Lower lobe of right lung (tissue), 2 donors: ENCODE measurements around the gene HACD1. TPM values are rescaled to one million over a fixed set of nuclear protein-coding genes. Genes with fewer than 3 reads are reported as not detected.
A peak's percentile ranks its signal among the peaks of the same experiment; 100 is the strongest.

ENCODE experiments used
- ATAC-seq, 2 donors: fragments of 200-7000 bp; cut with Tn5 transposase; one replicate each; pipeline ENCODE4 v1.9.1; 2020 to 2022; ENCODE audit warnings: mild to moderate bottlenecking in 2 of 2, moderate library complexity in 2 of 2
- DNase-seq: peaks from one replicate; pipeline ENCODE4 v3.0.0-alpha.2; 2020
- H3K27ac ChIP-seq: fragments of 200-600 bp; one replicate; pipeline ENCODE4 v1.8.0; 2022
- H3K27me3 ChIP-seq: fragments of 200-600 bp; one replicate; pipeline ENCODE4 v1.8.0; 2022; ENCODE audit warnings: low read depth
- H3K36me3 ChIP-seq: fragments of 200-600 bp; one replicate; pipeline ENCODE4 v1.8.0; 2022; ENCODE audit warnings: mild to moderate bottlenecking
- H3K4me1 ChIP-seq: fragments of 200-600 bp; one replicate; pipeline ENCODE4 v1.8.0; 2022
- H3K4me3 ChIP-seq: fragments of 200-600 bp; one replicate; pipeline ENCODE4 v1.8.0; 2022; ENCODE audit warnings: mild to moderate bottlenecking
- H3K9me3 ChIP-seq: fragments of 200-600 bp; one replicate; pipeline ENCODE4 v1.8.0; 2022
- CTCF ChIP-seq: fragments of 200-600 bp; IDR thresholded peaks from one replicate; pipeline ENCODE4 v1.8.0; 2022; ENCODE audit warnings: antibody characterized with exemption, mild to moderate bottlenecking
- intact Hi-C: fragments of 100-400 bp; cut with DNase I; formaldehyde crosslinking; loops from one replicate; pipeline ENCODE4 v1.11.0; 2022
- total RNA-seq: library from RNA; stranded (reverse); fragmentation: NEBNext Ultra II Directional; extraction: Animal tissue kit (Norgen Biotek cat#: 25700); gene quantifications from one replicate; pipeline ENCODE4 v1.2.1, GENCODE V29; 2021
- donor health status: DM: no; HTN: yes; CAD: no; lungs with severe emphysema.

The HACD1 gene
- total RNA-seq, 1 donor from 2014 or later, result 20.4 TPM

- H3K9me3 ChIP-seq, result no peaks in the 10 kb centered on the region
- TF ChIP-seq CTCF, result no peak
- no peak overlapping the region for H3K4me3 ChIP-seq
- H3K36me3 ChIP-seq, result no peaks in the 10 kb centered on the region
- no peaks in the 10 kb centered on the region for H3K27me3 ChIP-seq
- H3K27ac ChIP-seq, result no peak overlapping the region
- H3K4me1 ChIP-seq, result peaks cover 4% of the 10 kb centered on the region
- ATAC-seq (no peak), DNase-seq (no peak)
- intact Hi-C loops, result loop anchor here (10.0 kb wide), 1 partner anchor 138 kb away; no protein-coding TSS in a partner anchor
These were observed 10.1 kb downstream of the HACD1 start for GRCh38 chr10:17607060-17607459.

GRCh38 chr10:17606547-17607040 lies 10.6 kb downstream of the HACD1 start:
- Histone ChIP-seq H3K27me3 (no peaks in the 10 kb centered on the region), H3K4me1 (peaks cover 4% of the 10 kb centered on the region), H3K9me3 (no peaks in the 10 kb centered on the region), H3K4me3 (no peak overlapping the region), H3K36me3 (no peaks in the 10 kb centered on the region), H3K27ac (no peak overlapping the region)
- ATAC-seq (no peak), DNase-seq (no peak)
- TF ChIP-seq CTCF, result no peak
- intact Hi-C loops, result loop anchor here (10.0 kb wide), 1 partner anchor 138 kb away; no protein-coding TSS in a partner anchor

- Histone ChIP-seq H3K36me3 (no peaks in the 10 kb centered on the region), H3K27ac (no peak overlapping the region), H3K27me3 (no peaks in the 10 kb centered on the region), H3K4me3 (no peak overlapping the region), H3K4me1 (peaks cover 4% of the 10 kb centered on the region), H3K9me3 (no peaks in the 10 kb centered on the region)
- intact Hi-C loops, result loop anchor here (10.0 kb wide), 1 partner anchor 139 kb away; no protein-coding TSS in a partner anchor
- DNase-seq (no peak), ATAC-seq (no peak)
- TF ChIP-seq CTCF, result no peak
These were observed 11.2 kb downstream of the HACD1 start for GRCh38 chr10:17605936-17606335.

- intact Hi-C loops, result no loop called here
These were observed 18.1 kb downstream of the HACD1 start for GRCh38 chr10:17599089-17599488.

GRCh38 chr10:17597386-17597785 lies 19.8 kb downstream of the HACD1 start:
- ATAC-seq, result no peak
- Histone ChIP-seq H3K36me3 (no peaks in the 10 kb centered on the region), H3K9me3 (no peaks in the 10 kb centered on the region), H3K4me1 (no peaks in the 10 kb centered on the region), H3K4me3 (no peak overlapping the region), H3K27ac (no peak overlapping the region), H3K27me3 (no peaks in the 10 kb centered on the region)
- TF ChIP-seq CTCF, result no peak
- DNase-seq, result no peak
- intact Hi-C loops, result no loop called here

More at GRCh38 chr10:17599089-17599488, 18.1 kb downstream of the HACD1 start:
- H3K4me3 ChIP-seq, result no peak overlapping the region
- DNase-seq (no peak), ATAC-seq (no peak)
- no peaks in the 10 kb centered on the region for H3K36me3 ChIP-seq
- peak; percentile 25 for TF ChIP-seq CTCF
- no peak overlapping the region for H3K27ac ChIP-seq
- no peaks in the 10 kb centered on the region for H3K4me1 ChIP-seq
- H3K27me3 ChIP-seq, result no peaks in the 10 kb centered on the region
- H3K9me3 ChIP-seq, result no peaks in the 10 kb centered on the region
